OCI-LY1 (cell line): ENCODE measurements around the gene ZNF574.
A peak's percentile ranks its signal among the peaks of the same experiment; 100 is the strongest.

ENCODE experiments used
- H2AFZ ChIP-seq: fragments of 200-600 bp; sonication (generic), shearing (Covaris generic); 2 replicates; pipeline ENCODE4 v1.6.0; 2014; ENCODE audit warnings: antibody characterized with exemption, mild to moderate bottlenecking, low read length
- H3F3A ChIP-seq: fragments of 200-600 bp; sonication (generic), shearing (Covaris generic); 2 replicates; pipeline ENCODE4 v1.6.0; 2014; ENCODE audit warnings: mild to moderate bottlenecking, antibody characterized with exemption, low read length, moderate library complexity; ENCODE audit not compliant: insufficient read depth
- H3K27ac ChIP-seq: fragments of 200-600 bp; sonication (generic); 2 replicates; pipeline ENCODE4 v1.5.1; 2014; ENCODE audit warnings: low read length, mixed run types, mild to moderate bottlenecking, low read depth; ENCODE audit not compliant: poor library complexity, severe bottlenecking
- H3K27me3 ChIP-seq: fragments of 200-600 bp; sonication (generic); 2 replicates; pipeline ENCODE4 v1.6.0; 2014; ENCODE audit warnings: antibody characterized with exemption, mild to moderate bottlenecking, low read length, moderate library complexity; ENCODE audit not compliant: insufficient read depth
- H3K36me3 ChIP-seq: fragments of 200-600 bp; sonication (generic); 2 replicates; pipeline ENCODE4 v1.6.1; 2014; ENCODE audit warnings: mild to moderate bottlenecking, antibody characterized with exemption, low read length, moderate library complexity, mixed read lengths; ENCODE audit not compliant: insufficient read depth
- H3K4me1 ChIP-seq: fragments of 200-600 bp; sonication (generic); 2 replicates; pipeline ENCODE4 v1.5.1; 2014; ENCODE audit warnings: mild to moderate bottlenecking, low read length, moderate library complexity; ENCODE audit not compliant: insufficient read depth, severe bottlenecking
- H3K4me2 ChIP-seq: fragments of 200-600 bp; sonication (generic), shearing (Covaris generic); 2 replicates; pipeline ENCODE4 v1.6.1; 2014; ENCODE audit warnings: low read length
- H3K4me3 ChIP-seq: fragments of 200-600 bp; sonication (generic); 2 replicates; pipeline ENCODE4 v1.5.1; 2014; ENCODE audit warnings: low read length, low read depth, mild to moderate bottlenecking, mixed read lengths; ENCODE audit not compliant: poor library complexity, severe bottlenecking
- H3K79me2 ChIP-seq: fragments of 200-600 bp; shearing (Covaris generic); 2 replicates; pipeline ENCODE4 v1.6.1; 2016; ENCODE audit warnings: mixed run types, low read length, mixed read lengths; ENCODE audit not compliant: insufficient read depth
- H3K9ac ChIP-seq: fragments of 200-600 bp; sonication (generic), shearing (Covaris generic); 2 replicates; pipeline ENCODE4 v1.6.1; 2014; ENCODE audit warnings: mild to moderate bottlenecking, low read length, mixed read lengths
- H3K9me2 ChIP-seq: fragments of 200-600 bp; sonication (generic), shearing (Covaris generic); 2 replicates; pipeline ENCODE4 v1.6.1; 2014; ENCODE audit warnings: low read depth, mild to moderate bottlenecking, low read length, mixed read lengths
- H3K9me3 ChIP-seq: fragments of 200-600 bp; shearing (Covaris generic); 2 replicates; pipeline ENCODE4 v1.6.1; 2014; ENCODE audit warnings: low read length, mixed read lengths
- H4K20me1 ChIP-seq: fragments of 200-600 bp; sonication (generic), shearing (Covaris generic); 2 replicates; pipeline ENCODE4 v1.6.0; 2016; ENCODE audit warnings: mild to moderate bottlenecking, low read length; ENCODE audit not compliant: insufficient read depth
- EZH2 ChIP-seq: fragments of 200-600 bp; sonication (generic), shearing (Covaris generic); IDR thresholded peaks from 2 replicates; pipeline ENCODE4 v1.8.0; 2017; ENCODE audit warnings: borderline replicate concordance, mixed run types, mild to moderate bottlenecking, antibody characterized with exemption, low read length, moderate library complexity, mixed read lengths
- TF ChIP-seq, protein P1 (sequence below): fragments of 200-600 bp; sonication (generic), shearing (Covaris generic); IDR thresholded peaks from 2 replicates; pipeline ENCODE4 v1.5.1; 2017; ENCODE audit warnings: mild to moderate bottlenecking, antibody characterized with exemption, low read length, moderate library complexity, mixed read lengths

Gene ZNF574

DNA sequence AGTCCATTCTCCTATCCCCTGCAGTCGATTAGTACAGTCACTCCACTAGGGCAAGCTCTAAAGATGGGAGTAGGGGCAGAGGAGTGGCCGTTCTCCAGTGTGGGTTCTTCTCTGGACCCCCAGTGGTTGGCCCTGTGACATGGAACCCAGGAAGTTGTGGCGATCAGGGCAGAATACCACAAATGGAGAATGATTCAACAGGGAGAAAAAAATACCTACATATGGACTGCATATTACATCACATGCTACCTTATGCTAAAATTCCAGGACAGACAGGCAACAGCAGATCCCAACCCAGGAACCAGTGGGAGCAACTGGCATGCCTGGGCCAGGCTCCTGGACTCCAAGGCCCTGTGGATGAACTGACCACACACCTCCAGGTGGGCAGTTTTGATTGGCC is 35.8 kb downstream of the ZNF574 start:
- Histone ChIP-seq H3K79me2 (no peaks in the 10 kb centered on the region), H3K27me3 (no peaks in the 10 kb centered on the region)
- no peak for TF ChIP-seq EZH2
- TF ChIP-seq, protein P1, sequence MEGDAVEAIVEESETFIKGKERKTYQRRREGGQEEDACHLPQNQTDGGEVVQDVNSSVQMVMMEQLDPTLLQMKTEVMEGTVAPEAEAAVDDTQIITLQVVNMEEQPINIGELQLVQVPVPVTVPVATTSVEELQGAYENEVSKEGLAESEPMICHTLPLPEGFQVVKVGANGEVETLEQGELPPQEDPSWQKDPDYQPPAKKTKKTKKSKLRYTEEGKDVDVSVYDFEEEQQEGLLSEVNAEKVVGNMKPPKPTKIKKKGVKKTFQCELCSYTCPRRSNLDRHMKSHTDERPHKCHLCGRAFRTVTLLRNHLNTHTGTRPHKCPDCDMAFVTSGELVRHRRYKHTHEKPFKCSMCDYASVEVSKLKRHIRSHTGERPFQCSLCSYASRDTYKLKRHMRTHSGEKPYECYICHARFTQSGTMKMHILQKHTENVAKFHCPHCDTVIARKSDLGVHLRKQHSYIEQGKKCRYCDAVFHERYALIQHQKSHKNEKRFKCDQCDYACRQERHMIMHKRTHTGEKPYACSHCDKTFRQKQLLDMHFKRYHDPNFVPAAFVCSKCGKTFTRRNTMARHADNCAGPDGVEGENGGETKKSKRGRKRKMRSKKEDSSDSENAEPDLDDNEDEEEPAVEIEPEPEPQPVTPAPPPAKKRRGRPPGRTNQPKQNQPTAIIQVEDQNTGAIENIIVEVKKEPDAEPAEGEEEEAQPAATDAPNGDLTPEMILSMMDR = no peak

DNA sequence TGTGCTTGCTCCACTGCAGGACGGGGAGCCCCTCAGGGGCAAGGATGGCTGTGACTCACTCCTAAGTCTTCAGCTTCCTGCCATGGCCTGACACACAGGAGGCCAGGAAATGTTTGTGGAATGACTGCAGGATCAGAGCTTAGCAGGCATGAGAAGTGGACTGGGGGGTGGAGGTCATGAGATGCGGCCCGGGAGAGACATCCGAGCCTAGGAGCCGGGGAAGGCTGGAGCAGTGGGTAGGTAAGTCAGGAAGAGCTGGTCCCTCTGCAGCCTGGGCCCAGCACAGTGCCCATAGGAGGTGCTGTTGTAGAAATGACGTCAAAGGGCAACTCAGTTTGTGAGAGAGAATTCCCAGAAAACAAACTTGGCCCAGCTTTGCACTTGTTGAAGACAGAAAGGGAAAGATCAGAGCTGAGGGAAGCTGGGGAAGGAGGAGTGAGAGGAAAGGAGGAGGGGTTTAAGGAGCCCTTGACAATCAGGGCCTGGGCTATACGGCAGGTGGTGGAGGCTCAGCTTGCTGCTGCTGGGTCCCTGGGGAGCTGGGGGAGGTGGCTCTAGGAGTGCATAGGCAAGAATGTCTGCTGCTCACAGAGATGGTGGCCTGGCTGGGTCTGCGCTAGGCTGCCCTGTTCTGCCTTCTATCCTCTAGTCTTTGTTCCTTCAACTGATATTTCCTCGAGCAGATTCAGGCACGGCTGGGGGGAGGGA is 37.8 kb downstream of the ZNF574 start:
- H3K79me2 ChIP-seq = no peaks in the 10 kb centered on the region
- H3K27me3 ChIP-seq = no peaks in the 10 kb centered on the region
- no peaks in the 10 kb centered on the region for H4K20me1 ChIP-seq
- TF ChIP-seq, protein P1 = peak; percentile 40; the same call in 1 of the 2 replicates
- no peak for TF ChIP-seq EZH2
- H3K9me3 ChIP-seq = no peaks in the 10 kb centered on the region
- H3K4me2 ChIP-seq = peak overlapping the region; percentile 80
- peaks cover 21% of the 10 kb centered on the region; the same call in 1 of the 2 replicates for H3K36me3 ChIP-seq
- H3K9me2 ChIP-seq = no peaks in the 10 kb centered on the region
- no peak overlapping the region for H2AFZ ChIP-seq
- H3K9ac ChIP-seq = peak overlapping the region; percentile 78
- H3F3A ChIP-seq = peaks cover 8% of the 10 kb centered on the region
- H3K4me3 ChIP-seq = peak overlapping the region; percentile 46
- peaks cover 49% of the 10 kb centered on the region for H3K4me1 ChIP-seq
- H3K27ac ChIP-seq = peak overlapping the region; percentile 100

More for the DNA sequence above, 35.8 kb downstream of the ZNF574 start:
- Histone ChIP-seq H3K9me2 (no peaks in the 10 kb centered on the region), H3K36me3 (peaks cover 16% of the 10 kb centered on the region; the same call in 1 of the 2 replicates), H2AFZ (no peak overlapping the region), H3F3A (peaks cover 8% of the 10 kb centered on the region), H3K4me3 (no peak overlapping the region), H3K27ac (no peak overlapping the region), H3K4me2 (no peak overlapping the region), H3K9ac (no peak overlapping the region), H3K4me1 (peaks cover 51% of the 10 kb centered on the region), H3K9me3 (no peaks in the 10 kb centered on the region), H4K20me1 (no peaks in the 10 kb centered on the region)

DNA sequence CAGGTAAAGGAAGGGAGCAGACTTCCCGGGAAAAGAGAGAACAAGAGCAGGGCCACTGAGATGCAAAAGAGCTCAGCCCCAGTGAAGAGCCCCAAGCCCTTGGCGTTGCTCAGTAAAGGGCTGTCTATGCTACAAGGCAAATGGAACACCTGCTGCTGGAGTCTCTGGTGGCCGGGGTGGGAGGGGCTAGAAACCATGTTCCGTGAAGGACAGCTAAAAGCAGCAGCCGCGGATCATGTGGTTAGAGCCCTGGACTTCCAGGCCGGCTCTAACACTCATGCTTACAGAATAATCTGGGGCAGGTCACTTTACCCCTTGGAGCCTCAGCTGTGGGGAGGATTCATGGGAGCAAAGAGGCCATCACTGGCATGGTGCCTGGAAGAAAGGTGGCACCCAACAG is 38.4 kb downstream of the ZNF574 start:
- Histone ChIP-seq H3K27me3 (no peaks in the 10 kb centered on the region), H4K20me1 (no peaks in the 10 kb centered on the region), H3K9me3 (no peaks in the 10 kb centered on the region), H3K79me2 (no peaks in the 10 kb centered on the region), H2AFZ (no peak overlapping the region), H3K36me3 (peaks cover 21% of the 10 kb centered on the region; the same call in 1 of the 2 replicates), H3K9ac (peak overlapping the region; percentile 78), H3F3A (peaks cover 8% of the 10 kb centered on the region), H3K9me2 (no peaks in the 10 kb centered on the region), H3K4me3 (peak overlapping the region; percentile 46), H3K4me2 (peak overlapping the region; percentile 80), H3K4me1 (peaks cover 42% of the 10 kb centered on the region), H3K27ac (peak overlapping the region; percentile 100)
- TF ChIP-seq, protein P1 = no peak
- TF ChIP-seq EZH2 = no peak
